WTC11 (cell line): ENCODE results near the gene CCDC80. TPM values are rescaled to one million over a fixed set of nuclear protein-coding genes. Genes with fewer than 3 reads are reported as not detected.

Source experiments
- ATAC-seq: fragments of 200-7000 bp; cut with Tn5 transposase; 2 replicates; pipeline ENCODE4 v1.10.0; 2021; ENCODE audit warnings: mild to moderate bottlenecking, moderate library complexity
- CTCF ChIA-PET: fragments of 300-600 bp; sonication (Branson Sonifier 250); formaldehyde crosslinking; loops from one replicate; lab custom pipeline; 2021; ENCODE audit warnings: antibody characterized with exemption; lab: Charles Lee
- POLR2A ChIA-PET: fragments of 350-600 bp; sonication (Branson Sonifier 250); formaldehyde crosslinking; loops from one replicate; lab custom pipeline; 2021; ENCODE audit warnings: antibody characterized with exemption; lab: Charles Lee
- DNase-seq: peaks from one replicate; pipeline ENCODE4 v3.0.0; 2021; ENCODE audit warnings: low spot score
- H3K27ac Mint-ChIP-seq: 2 replicates; pipeline ENCODE4 v1.8.0; 2021; ENCODE audit warnings: mixed read lengths
- H3K27me3 Mint-ChIP-seq: 2 replicates; pipeline ENCODE4 v1.8.0; 2021; ENCODE audit warnings: low read depth, mild to moderate bottlenecking, moderate library complexity, mixed read lengths
- H3K36me3 Mint-ChIP-seq: 2 replicates; pipeline ENCODE4 v1.8.0; 2021; ENCODE audit warnings: mixed read lengths
- H3K4me1 Mint-ChIP-seq: 2 replicates; pipeline ENCODE4 v1.8.0; 2022; ENCODE audit warnings: mixed read lengths
- H3K4me3 Mint-ChIP-seq: 2 replicates; pipeline ENCODE4 v1.8.0; 2021; ENCODE audit warnings: mild to moderate bottlenecking, moderate library complexity, mixed read lengths
- H3K9me3 Mint-ChIP-seq: 2 replicates; pipeline ENCODE4 v1.8.0; 2021; ENCODE audit warnings: mixed read lengths
- FOXJ3 ChIP-seq: sonication (generic); formaldehyde crosslinking; IDR thresholded peaks from 2 replicates; pipeline ENCODE4 v1.9.0; 2021; ENCODE audit warnings: missing genetic modification reagents, mild to moderate bottlenecking, borderline replicate concordance
- GABPB1 ChIP-seq: sonication (generic); formaldehyde crosslinking; IDR thresholded peaks from 2 replicates; pipeline ENCODE4 v1.8.1; 2023; ENCODE audit warnings: mild to moderate bottlenecking, missing genetic modification reagents
- IRF2 ChIP-seq: sonication (generic); formaldehyde crosslinking; IDR thresholded peaks from 2 replicates; pipeline ENCODE4 v1.8.0; 2022; ENCODE audit warnings: low read depth, missing genetic modification reagents, borderline replicate concordance
- KAT7 ChIP-seq: sonication (generic); formaldehyde crosslinking; IDR thresholded peaks from 2 replicates; pipeline ENCODE4 v1.8.1; 2023; ENCODE audit warnings: missing genetic modification reagents, mild to moderate bottlenecking, borderline replicate concordance
- MYBL2 ChIP-seq: sonication (generic); formaldehyde crosslinking; IDR thresholded peaks from 2 replicates; pipeline ENCODE4 v1.8.1; 2023; ENCODE audit warnings: mild to moderate bottlenecking, moderate library complexity, missing genetic modification reagents
- NR1H2 ChIP-seq: sonication (generic); formaldehyde crosslinking; IDR thresholded peaks from 2 replicates; pipeline ENCODE4 v1.9.0; 2021; ENCODE audit warnings: mild to moderate bottlenecking, moderate library complexity, missing genetic modification reagents
- NR3C1 ChIP-seq: sonication (generic); formaldehyde crosslinking; conservative IDR thresholded peaks from 2 replicates; pipeline ENCODE4 v1.8.1; 2023; ENCODE audit warnings: low read depth, mild to moderate bottlenecking, missing genetic modification reagents
- SMAD4 ChIP-seq: sonication (generic); formaldehyde crosslinking; IDR thresholded peaks from 2 replicates; pipeline ENCODE4 v1.8.0; 2022; ENCODE audit warnings: mild to moderate bottlenecking, missing genetic modification reagents
- TCF7 ChIP-seq: sonication (generic); formaldehyde crosslinking; IDR thresholded peaks from 2 replicates; pipeline ENCODE4 v1.8.0; 2022; ENCODE audit warnings: mild to moderate bottlenecking, low read depth, missing genetic modification reagents, moderate library complexity
- TEAD1 ChIP-seq: sonication (generic); formaldehyde crosslinking; IDR thresholded peaks from 2 replicates; pipeline ENCODE4 v1.8.0; 2022; ENCODE audit warnings: mild to moderate bottlenecking, missing genetic modification reagents
- TEAD4 ChIP-seq: sonication (generic); formaldehyde crosslinking; IDR thresholded peaks from 2 replicates; pipeline ENCODE4 v1.8.0; 2022; ENCODE audit warnings: mild to moderate bottlenecking, missing genetic modification reagents
- ZNF317 ChIP-seq: sonication (generic); formaldehyde crosslinking; IDR thresholded peaks from 2 replicates; pipeline ENCODE4 v1.8.1; 2023; ENCODE audit warnings: low read depth, mild to moderate bottlenecking, moderate library complexity, missing genetic modification reagents, borderline replicate concordance
- total RNA-seq: library from RNA; stranded (reverse); gene quantifications from 3 replicates; pipeline ENCODE4 v1.2.3, GENCODE V29; 2021
- TF ChIP-seq, protein P1 (sequence below): sonication (generic); formaldehyde crosslinking; IDR thresholded peaks from 2 replicates; pipeline ENCODE4 v1.8.0; 2022; ENCODE audit warnings: mild to moderate bottlenecking, missing genetic modification reagents
- TF ChIP-seq, protein P2 (sequence below): sonication (generic); formaldehyde crosslinking; IDR thresholded peaks from 2 replicates; pipeline ENCODE4 v1.8.1; 2023; ENCODE audit warnings: mild to moderate bottlenecking, missing genetic modification reagents
- TF ChIP-seq, protein P3 (sequence below): fragments of 250-450 bp; sonication (Bioruptor Pico); IDR thresholded peaks from 2 replicates; pipeline ENCODE4 v1.9.0; 2021; ENCODE audit warnings: mild to moderate bottlenecking
- TF ChIP-seq, protein P4 (sequence below): sonication (generic); formaldehyde crosslinking; IDR thresholded peaks from 2 replicates; pipeline ENCODE4 v1.8.1; 2023; ENCODE audit warnings: mild to moderate bottlenecking, missing genetic modification reagents, moderate library complexity
- TF ChIP-seq, protein P5 (sequence below): sonication (generic); formaldehyde crosslinking; IDR thresholded peaks from 2 replicates; pipeline ENCODE4 v1.8.1; 2022; ENCODE audit warnings: missing genetic modification reagents, borderline replicate concordance
- TF ChIP-seq, protein P6 (sequence below): sonication (generic); formaldehyde crosslinking; IDR thresholded peaks from 2 replicates; pipeline ENCODE4 v1.8.0; 2023; ENCODE audit warnings: missing genetic modification reagents, mild to moderate bottlenecking, borderline replicate concordance

Gene CCDC80
- total RNA-seq, 1 experiment from 2014 or later, result 10.9 TPM

DNA sequence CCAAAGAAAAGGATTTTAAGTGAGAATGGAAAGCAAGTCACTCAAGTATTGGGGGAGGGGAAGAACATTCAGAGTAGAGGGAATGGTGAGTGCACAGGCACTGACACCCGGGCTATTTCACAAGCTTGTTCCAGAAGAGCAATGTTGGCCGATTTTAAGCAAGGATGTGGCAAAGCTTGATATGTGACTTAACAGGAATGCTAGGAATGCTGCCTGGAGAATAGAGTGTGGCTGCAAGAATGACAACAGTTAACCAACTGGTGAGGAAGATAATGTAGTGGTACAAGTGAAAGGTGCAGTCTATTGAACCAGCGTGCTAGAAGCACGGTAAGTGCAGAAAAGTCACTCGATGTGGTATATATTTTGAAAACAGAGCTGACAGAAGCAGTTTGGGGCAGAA is 6.2 kb upstream of the CCDC80 start:
- DNase-seq (no peak), ATAC-seq (peak; percentile 59)
- TF ChIP-seq TCF7 (no peak), SMAD4 (CRISPR knock-in tag) (no peak), FOXJ3 (no peak), TEAD1 (peak; percentile 97; the same call in 1 of the 2 replicates), NR3C1 (no peak), TEAD4 (CRISPR knock-in tag) (peak; percentile 91)
- Mint-ChIP-seq H3K36me3 (no peaks in the 10 kb centered on the region), H3K9me3 (no peaks in the 10 kb centered on the region), H3K4me1 (peaks cover 23% of the 10 kb centered on the region), H3K27ac (peak overlapping the region; percentile 46), H3K4me3 (peak overlapping the region; percentile 28; the same call in 1 of the 2 replicates), H3K27me3 (no peaks in the 10 kb centered on the region)
- POLR2A ChIA-PET, result interaction anchor here (0.6 kb wide), 1 partner anchor 326 kb away, joined by 5 read pairs; no protein-coding TSS in a partner anchor
- CTCF ChIA-PET, result interaction anchor here (0.5 to 7.5 kb wide), 4 partner anchors 88 to 691 kb away, joined by 3 to 66 read pairs (median 3); no protein-coding TSS in a partner anchor

DNA sequence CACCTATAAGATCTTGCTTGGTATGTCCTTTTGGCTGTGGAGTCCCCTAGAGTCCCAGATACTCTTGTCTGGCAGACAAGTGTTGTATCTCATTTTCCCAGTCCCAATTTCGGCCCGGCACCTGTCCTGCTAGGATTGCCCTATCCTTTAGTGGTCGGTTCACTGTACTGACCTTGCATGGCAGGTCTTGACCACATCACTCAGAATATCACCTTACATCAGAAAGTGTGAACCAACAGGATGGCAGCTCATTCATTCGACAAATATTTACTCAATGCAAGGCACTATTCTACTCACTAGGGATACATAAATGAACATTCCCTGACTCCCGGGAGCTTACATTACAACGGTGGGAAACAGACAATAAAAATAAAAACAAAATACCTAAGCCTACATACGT is 5.7 kb upstream of the CCDC80 start:
- CTCF ChIA-PET, result interaction anchor here (1.2 to 7.5 kb wide), 2 partner anchors 88 to 333 kb away, joined by 3 to 66 read pairs; no protein-coding TSS in a partner anchor
- DNase-seq (no peak), ATAC-seq (no peak)
- no peaks in the 10 kb centered on the region for H3K27me3 Mint-ChIP-seq
- peaks cover 23% of the 10 kb centered on the region for H3K4me1 Mint-ChIP-seq
- H3K36me3 Mint-ChIP-seq, result no peaks in the 10 kb centered on the region
- H3K9me3 Mint-ChIP-seq, result no peaks in the 10 kb centered on the region
- H3K27ac Mint-ChIP-seq, result peak overlapping the region; percentile 44
- no peak overlapping the region; the same call in 1 of the 2 replicates for H3K4me3 Mint-ChIP-seq
- TF ChIP-seq, protein P1, sequence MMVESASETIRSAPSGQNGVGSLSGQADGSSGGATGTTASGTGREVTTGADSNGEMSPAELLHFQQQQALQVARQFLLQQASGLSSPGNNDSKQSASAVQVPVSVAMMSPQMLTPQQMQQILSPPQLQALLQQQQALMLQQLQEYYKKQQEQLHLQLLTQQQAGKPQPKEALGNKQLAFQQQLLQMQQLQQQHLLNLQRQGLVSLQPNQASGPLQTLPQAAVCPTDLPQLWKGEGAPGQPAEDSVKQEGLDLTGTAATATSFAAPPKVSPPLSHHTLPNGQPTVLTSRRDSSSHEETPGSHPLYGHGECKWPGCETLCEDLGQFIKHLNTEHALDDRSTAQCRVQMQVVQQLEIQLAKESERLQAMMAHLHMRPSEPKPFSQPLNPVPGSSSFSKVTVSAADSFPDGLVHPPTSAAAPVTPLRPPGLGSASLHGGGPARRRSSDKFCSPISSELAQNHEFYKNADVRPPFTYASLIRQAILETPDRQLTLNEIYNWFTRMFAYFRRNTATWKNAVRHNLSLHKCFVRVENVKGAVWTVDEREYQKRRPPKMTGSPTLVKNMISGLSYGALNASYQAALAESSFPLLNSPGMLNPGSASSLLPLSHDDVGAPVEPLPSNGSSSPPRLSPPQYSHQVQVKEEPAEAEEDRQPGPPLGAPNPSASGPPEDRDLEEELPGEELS (CRISPR knock-in tag), result no peak
- TF ChIP-seq, protein P2, sequence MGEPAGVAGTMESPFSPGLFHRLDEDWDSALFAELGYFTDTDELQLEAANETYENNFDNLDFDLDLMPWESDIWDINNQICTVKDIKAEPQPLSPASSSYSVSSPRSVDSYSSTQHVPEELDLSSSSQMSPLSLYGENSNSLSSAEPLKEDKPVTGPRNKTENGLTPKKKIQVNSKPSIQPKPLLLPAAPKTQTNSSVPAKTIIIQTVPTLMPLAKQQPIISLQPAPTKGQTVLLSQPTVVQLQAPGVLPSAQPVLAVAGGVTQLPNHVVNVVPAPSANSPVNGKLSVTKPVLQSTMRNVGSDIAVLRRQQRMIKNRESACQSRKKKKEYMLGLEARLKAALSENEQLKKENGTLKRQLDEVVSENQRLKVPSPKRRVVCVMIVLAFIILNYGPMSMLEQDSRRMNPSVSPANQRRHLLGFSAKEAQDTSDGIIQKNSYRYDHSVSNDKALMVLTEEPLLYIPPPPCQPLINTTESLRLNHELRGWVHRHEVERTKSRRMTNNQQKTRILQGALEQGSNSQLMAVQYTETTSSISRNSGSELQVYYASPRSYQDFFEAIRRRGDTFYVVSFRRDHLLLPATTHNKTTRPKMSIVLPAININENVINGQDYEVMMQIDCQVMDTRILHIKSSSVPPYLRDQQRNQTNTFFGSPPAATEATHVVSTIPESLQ (CRISPR knock-in tag), result no peak
- TF ChIP-seq MYBL2 (CRISPR knock-in tag) (no peak), IRF2 (CRISPR knock-in tag) (no peak), KAT7 (CRISPR knock-in tag) (no peak), ZNF317 (CRISPR knock-in tag) (no peak), NR1H2 (no peak), GABPB1 (no peak)
- TF ChIP-seq, protein P3, sequence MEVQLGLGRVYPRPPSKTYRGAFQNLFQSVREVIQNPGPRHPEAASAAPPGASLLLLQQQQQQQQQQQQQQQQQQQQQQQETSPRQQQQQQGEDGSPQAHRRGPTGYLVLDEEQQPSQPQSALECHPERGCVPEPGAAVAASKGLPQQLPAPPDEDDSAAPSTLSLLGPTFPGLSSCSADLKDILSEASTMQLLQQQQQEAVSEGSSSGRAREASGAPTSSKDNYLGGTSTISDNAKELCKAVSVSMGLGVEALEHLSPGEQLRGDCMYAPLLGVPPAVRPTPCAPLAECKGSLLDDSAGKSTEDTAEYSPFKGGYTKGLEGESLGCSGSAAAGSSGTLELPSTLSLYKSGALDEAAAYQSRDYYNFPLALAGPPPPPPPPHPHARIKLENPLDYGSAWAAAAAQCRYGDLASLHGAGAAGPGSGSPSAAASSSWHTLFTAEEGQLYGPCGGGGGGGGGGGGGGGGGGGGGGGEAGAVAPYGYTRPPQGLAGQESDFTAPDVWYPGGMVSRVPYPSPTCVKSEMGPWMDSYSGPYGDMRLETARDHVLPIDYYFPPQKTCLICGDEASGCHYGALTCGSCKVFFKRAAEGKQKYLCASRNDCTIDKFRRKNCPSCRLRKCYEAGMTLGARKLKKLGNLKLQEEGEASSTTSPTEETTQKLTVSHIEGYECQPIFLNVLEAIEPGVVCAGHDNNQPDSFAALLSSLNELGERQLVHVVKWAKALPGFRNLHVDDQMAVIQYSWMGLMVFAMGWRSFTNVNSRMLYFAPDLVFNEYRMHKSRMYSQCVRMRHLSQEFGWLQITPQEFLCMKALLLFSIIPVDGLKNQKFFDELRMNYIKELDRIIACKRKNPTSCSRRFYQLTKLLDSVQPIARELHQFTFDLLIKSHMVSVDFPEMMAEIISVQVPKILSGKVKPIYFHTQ (CRISPR knock-in tag), result no peak
- TF ChIP-seq, protein P4, sequence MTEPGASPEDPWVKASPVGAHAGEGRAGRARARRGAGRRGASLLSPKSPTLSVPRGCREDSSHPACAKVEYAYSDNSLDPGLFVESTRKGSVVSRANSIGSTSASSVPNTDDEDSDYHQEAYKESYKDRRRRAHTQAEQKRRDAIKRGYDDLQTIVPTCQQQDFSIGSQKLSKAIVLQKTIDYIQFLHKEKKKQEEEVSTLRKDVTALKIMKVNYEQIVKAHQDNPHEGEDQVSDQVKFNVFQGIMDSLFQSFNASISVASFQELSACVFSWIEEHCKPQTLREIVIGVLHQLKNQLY, result no peak
- TF ChIP-seq, protein P5, sequence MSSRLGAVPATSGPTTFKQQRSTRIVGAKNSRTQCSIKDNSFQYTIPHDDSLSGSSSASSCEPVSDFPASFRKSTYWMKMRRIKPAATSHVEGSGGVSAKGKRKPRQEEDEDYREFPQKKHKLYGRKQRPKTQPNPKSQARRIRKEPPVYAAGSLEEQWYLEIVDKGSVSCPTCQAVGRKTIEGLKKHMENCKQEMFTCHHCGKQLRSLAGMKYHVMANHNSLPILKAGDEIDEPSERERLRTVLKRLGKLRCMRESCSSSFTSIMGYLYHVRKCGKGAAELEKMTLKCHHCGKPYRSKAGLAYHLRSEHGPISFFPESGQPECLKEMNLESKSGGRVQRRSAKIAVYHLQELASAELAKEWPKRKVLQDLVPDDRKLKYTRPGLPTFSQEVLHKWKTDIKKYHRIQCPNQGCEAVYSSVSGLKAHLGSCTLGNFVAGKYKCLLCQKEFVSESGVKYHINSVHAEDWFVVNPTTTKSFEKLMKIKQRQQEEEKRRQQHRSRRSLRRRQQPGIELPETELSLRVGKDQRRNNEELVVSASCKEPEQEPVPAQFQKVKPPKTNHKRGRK, result no peak
- TF ChIP-seq, protein P6, sequence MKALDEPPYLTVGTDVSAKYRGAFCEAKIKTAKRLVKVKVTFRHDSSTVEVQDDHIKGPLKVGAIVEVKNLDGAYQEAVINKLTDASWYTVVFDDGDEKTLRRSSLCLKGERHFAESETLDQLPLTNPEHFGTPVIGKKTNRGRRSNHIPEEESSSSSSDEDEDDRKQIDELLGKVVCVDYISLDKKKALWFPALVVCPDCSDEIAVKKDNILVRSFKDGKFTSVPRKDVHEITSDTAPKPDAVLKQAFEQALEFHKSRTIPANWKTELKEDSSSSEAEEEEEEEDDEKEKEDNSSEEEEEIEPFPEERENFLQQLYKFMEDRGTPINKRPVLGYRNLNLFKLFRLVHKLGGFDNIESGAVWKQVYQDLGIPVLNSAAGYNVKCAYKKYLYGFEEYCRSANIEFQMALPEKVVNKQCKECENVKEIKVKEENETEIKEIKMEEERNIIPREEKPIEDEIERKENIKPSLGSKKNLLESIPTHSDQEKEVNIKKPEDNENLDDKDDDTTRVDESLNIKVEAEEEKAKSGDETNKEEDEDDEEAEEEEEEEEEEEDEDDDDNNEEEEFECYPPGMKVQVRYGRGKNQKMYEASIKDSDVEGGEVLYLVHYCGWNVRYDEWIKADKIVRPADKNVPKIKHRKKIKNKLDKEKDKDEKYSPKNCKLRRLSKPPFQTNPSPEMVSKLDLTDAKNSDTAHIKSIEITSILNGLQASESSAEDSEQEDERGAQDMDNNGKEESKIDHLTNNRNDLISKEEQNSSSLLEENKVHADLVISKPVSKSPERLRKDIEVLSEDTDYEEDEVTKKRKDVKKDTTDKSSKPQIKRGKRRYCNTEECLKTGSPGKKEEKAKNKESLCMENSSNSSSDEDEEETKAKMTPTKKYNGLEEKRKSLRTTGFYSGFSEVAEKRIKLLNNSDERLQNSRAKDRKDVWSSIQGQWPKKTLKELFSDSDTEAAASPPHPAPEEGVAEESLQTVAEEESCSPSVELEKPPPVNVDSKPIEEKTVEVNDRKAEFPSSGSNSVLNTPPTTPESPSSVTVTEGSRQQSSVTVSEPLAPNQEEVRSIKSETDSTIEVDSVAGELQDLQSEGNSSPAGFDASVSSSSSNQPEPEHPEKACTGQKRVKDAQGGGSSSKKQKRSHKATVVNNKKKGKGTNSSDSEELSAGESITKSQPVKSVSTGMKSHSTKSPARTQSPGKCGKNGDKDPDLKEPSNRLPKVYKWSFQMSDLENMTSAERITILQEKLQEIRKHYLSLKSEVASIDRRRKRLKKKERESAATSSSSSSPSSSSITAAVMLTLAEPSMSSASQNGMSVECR (CRISPR knock-in tag), result no peak
- POLR2A ChIA-PET, result interaction anchor here (0.6 kb wide), 1 partner anchor 325 kb away, joined by 5 read pairs; no protein-coding TSS in a partner anchor
